PC-3 (cell line): ENCODE measurements around the gene CSN3. TPM values are rescaled to one million over a fixed set of nuclear protein-coding genes. Genes with fewer than 3 reads are reported as not detected.

ENCODE experiments used
- ATAC-seq: fragments of 200-7000 bp; cut with Tn5 transposase; 2 replicates; pipeline ENCODE4 v1.9.1; 2020; ENCODE audit warnings: mild to moderate bottlenecking, moderate library complexity
- BruUV-seq: library from RNA; stranded (reverse); fragments of 400-500 nt; replicated peaks from 2 replicates; lab custom pipeline; 2021; lab: Mats Ljungman, UMichigan
- CTCF ChIA-PET: fragments of 300-600 bp; sonication (Branson Sonifier 250); formaldehyde crosslinking; loops from one replicate; lab custom pipeline; 2022; ENCODE audit warnings: antibody characterized with exemption; lab: Charles Lee
- POLR2A ChIA-PET: fragments of 300-600 bp; sonication (Branson Sonifier 250); formaldehyde crosslinking; loops from one replicate; lab custom pipeline; 2022; ENCODE audit warnings: antibody characterized with exemption; ENCODE audit not compliant: unreplicated experiment; lab: Charles Lee
- DNase-seq: peaks from one replicate; pipeline ENCODE4 v3.0.0-alpha.2; 2015
- H2AFZ ChIP-seq: fragments of 300-600 bp; sonication (generic); 2 replicates; pipeline ENCODE4 v1.6.0; 2016; ENCODE audit warnings: antibody characterized with exemption, low read length
- H3F3A ChIP-seq: fragments of 300-600 bp; sonication (generic); one replicate; pipeline ENCODE4 v1.6.0; 2017; ENCODE audit warnings: antibody characterized with exemption, low read length, control low read depth, mild to moderate bottlenecking; ENCODE audit not compliant: unreplicated experiment
- H3K27ac ChIP-seq: fragments of 300-600 bp; sonication (generic); 2 replicates; pipeline ENCODE4 v1.5.1; 2016; ENCODE audit warnings: mild to moderate bottlenecking, low read length
- H3K27me3 ChIP-seq: fragments of 300-600 bp; sonication (generic); 2 replicates; pipeline ENCODE4 v1.6.1; 2016; ENCODE audit warnings: low read length, mixed read lengths
- H3K36me3 ChIP-seq: fragments of 300-600 bp; sonication (generic); 2 replicates; pipeline ENCODE4 v1.6.1; 2016; ENCODE audit warnings: low read depth, mixed run types, low read length, mixed read lengths
- H3K4me1 ChIP-seq: fragments of 300-600 bp; sonication (generic); 2 replicates; pipeline ENCODE4 v1.5.1; 2016; ENCODE audit warnings: low read length; ENCODE audit not compliant: insufficient read depth
- H3K4me2 ChIP-seq: fragments of 300-600 bp; sonication (generic); 2 replicates; pipeline ENCODE4 v1.6.0; 2016; ENCODE audit warnings: low read length
- H3K4me3 ChIP-seq: fragments of 300-600 bp; sonication (generic); 2 replicates; pipeline ENCODE4 v1.5.1; 2016; ENCODE audit warnings: mild to moderate bottlenecking, low read length, mixed read lengths
- H3K79me2 ChIP-seq: fragments of 300-600 bp; sonication (generic); 2 replicates; pipeline ENCODE4 v1.6.1; 2017; ENCODE audit warnings: low read length, mixed read lengths
- H3K9ac ChIP-seq: fragments of 300-600 bp; sonication (generic); 2 replicates; pipeline ENCODE4 v1.6.0; 2016; ENCODE audit warnings: mild to moderate bottlenecking, low read length
- H3K9me2 ChIP-seq: fragments of 300-600 bp; sonication (generic); replicated peaks from 2 replicates; pipeline ENCODE4 v1.6.1; 2016; ENCODE audit warnings: mixed run types, low read length, mixed read lengths
- H3K9me3 ChIP-seq: fragments of 300-600 bp; sonication (generic); 2 replicates; pipeline ENCODE4 v1.6.1; 2016; ENCODE audit warnings: low read length, mixed read lengths
- H4K20me1 ChIP-seq: fragments of 300-600 bp; sonication (generic); 2 replicates; pipeline ENCODE4 v1.6.1; 2016; ENCODE audit warnings: low read length, mixed read lengths
- EZH2 ChIP-seq: fragments of 300-600 bp; sonication (generic); IDR thresholded peaks from one replicate; pipeline ENCODE4 v1.6.1; 2017; ENCODE audit warnings: antibody characterized with exemption, mild to moderate bottlenecking, low read length; ENCODE audit not compliant: unreplicated experiment
- EZH2phosphoT487 ChIP-seq: fragments of 300-600 bp; sonication (generic); IDR thresholded peaks from 2 replicates; pipeline ENCODE4 v1.6.1; 2018; ENCODE audit warnings: mild to moderate bottlenecking, antibody characterized with exemption, low read length, borderline replicate concordance
- intact Hi-C: fragments of 100-400 bp; cut with micrococcal nuclease; formaldehyde crosslinking; loops from 2 replicates; pipeline ENCODE4 v1.9.0; 2023
- total RNA-seq: library from RNA; depleted of rRNA; stranded (reverse); fragments of >200 nt; gene quantifications from 2 replicates; pipeline ENCODE4 v1.2.3, GENCODE V29; 2014
- TF ChIP-seq, protein P1 (sequence below): fragments of 300-600 bp; sonication (generic); conservative IDR thresholded peaks from 2 replicates; pipeline ENCODE4 v1.5.1; 2017; ENCODE audit warnings: antibody characterized with exemption, low read depth, mild to moderate bottlenecking, low read length

Gene CSN3
- total RNA-seq, 1 experiment from 2014 or later: not detected

DNA sequence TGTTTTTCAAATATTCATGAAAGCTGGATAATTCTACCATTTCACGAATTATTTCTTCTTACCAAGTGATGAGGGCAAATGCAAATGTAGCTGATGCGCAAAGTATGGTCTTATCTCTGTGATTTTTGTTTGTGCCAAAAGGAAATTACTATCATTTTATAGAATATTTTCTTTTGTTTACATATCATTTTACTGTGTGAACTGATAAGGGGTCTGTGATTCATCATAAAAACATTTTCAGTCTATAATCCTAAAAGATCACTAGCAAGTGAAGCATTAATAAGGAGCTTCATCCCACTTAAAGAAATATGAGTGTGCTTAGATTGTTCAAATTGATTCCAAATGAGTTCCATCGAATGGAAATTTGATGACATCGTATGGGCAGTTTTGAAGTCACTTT is 694 bp downstream of the CSN3 start:
- Histone ChIP-seq H3K4me2 (no peak overlapping the region), H4K20me1 (no peaks in the 10 kb centered on the region), H3K27me3 (peaks cover 11% of the 10 kb centered on the region; the same call in 1 of the 2 replicates), H3K4me1 (no peaks in the 10 kb centered on the region), H3K4me3 (no peak overlapping the region), H3K36me3 (no peaks in the 10 kb centered on the region), H3K9me2 (no peaks in the 10 kb centered on the region), H3K79me2 (no peaks in the 10 kb centered on the region), H2AFZ (no peak overlapping the region), H3K9ac (no peak overlapping the region), H3K27ac (no peak overlapping the region), H3F3A (no peaks in the 10 kb centered on the region), H3K9me3 (no peaks in the 10 kb centered on the region)
- ATAC-seq (no peak), DNase-seq (no peak)
- BruUV-seq: no TSS peak
- TF ChIP-seq, protein P1, sequence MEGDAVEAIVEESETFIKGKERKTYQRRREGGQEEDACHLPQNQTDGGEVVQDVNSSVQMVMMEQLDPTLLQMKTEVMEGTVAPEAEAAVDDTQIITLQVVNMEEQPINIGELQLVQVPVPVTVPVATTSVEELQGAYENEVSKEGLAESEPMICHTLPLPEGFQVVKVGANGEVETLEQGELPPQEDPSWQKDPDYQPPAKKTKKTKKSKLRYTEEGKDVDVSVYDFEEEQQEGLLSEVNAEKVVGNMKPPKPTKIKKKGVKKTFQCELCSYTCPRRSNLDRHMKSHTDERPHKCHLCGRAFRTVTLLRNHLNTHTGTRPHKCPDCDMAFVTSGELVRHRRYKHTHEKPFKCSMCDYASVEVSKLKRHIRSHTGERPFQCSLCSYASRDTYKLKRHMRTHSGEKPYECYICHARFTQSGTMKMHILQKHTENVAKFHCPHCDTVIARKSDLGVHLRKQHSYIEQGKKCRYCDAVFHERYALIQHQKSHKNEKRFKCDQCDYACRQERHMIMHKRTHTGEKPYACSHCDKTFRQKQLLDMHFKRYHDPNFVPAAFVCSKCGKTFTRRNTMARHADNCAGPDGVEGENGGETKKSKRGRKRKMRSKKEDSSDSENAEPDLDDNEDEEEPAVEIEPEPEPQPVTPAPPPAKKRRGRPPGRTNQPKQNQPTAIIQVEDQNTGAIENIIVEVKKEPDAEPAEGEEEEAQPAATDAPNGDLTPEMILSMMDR: no peak
- TF ChIP-seq EZH2: no peak
- TF ChIP-seq EZH2phosphoT487: no peak
- intact Hi-C loops: no loop called here
- POLR2A ChIA-PET: no interaction called here
- CTCF ChIA-PET: no interaction called here

DNA sequence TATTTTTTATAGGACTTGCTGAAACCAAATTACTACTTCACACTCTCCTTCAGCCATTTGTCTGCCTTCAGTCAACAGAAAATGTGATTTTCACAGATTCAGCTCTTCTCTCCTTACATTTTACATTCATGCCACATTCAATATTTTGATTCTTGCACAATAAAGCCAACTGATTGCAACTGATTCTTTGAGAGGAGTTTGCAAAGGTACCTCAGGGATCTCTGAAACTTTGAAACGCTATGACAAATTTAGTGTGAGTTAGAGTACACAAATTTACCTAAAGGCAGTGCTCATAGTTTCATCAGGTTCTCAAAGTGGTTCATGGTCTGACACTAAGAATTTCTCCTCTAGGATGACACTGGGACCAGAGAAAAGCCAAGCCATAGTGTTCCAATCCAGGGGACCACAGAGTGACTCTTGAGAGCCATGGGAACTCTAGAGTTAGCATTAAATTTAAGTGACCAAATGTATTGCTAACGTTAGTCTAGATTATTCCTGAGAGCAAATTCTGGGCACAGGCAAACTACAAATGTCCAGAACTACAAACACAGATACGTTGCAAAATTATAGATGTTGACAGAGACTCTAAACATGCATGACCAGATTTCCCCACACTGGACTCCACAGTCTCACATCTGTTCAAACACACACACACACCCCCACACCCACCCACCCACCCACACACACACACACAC is 9.0 kb downstream of the CSN3 start:
- intact Hi-C loops: no loop called here
- CTCF ChIA-PET: no interaction called here
- H3K4me3 ChIP-seq: no peak overlapping the region
- no peaks in the 10 kb centered on the region for H3K36me3 ChIP-seq
- TF ChIP-seq EZH2phosphoT487 (no peak), EZH2 (no peak)
- TF ChIP-seq, protein P1: no peak
- no peak overlapping the region for H3K4me2 ChIP-seq
- no peak overlapping the region for H3K27ac ChIP-seq
- POLR2A ChIA-PET: no interaction called here
- H3K9ac ChIP-seq: no peak overlapping the region
- H3K4me1 ChIP-seq: no peaks in the 10 kb centered on the region
- H3K9me3 ChIP-seq: no peaks in the 10 kb centered on the region
- no peaks in the 10 kb centered on the region for H4K20me1 ChIP-seq
- ATAC-seq (no peak), DNase-seq (no peak)
- no peak overlapping the region for H2AFZ ChIP-seq
- no peaks in the 10 kb centered on the region for H3K27me3 ChIP-seq
- no peaks in the 10 kb centered on the region for H3F3A ChIP-seq
- H3K9me2 ChIP-seq: no peaks in the 10 kb centered on the region
- no peaks in the 10 kb centered on the region for H3K79me2 ChIP-seq
- no TSS peak for BruUV-seq

DNA sequence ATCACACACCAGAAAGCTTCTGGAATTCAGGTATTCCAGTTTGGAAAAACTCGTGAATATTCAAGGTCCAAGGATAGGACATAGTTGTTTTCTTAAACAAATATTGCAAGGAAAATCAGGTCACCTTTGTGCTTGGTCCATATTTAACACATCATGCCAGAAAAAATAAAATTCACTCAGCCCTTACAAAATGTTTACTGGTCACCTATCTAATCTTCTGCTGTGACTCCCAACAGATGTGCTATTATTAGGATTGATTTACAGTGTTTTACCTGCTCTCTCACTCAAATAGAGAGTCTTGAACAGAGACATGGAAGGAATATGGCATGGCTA is 9.5 kb downstream of the CSN3 start:
- ATAC-seq (no peak), DNase-seq (no peak)
- TF ChIP-seq, protein P1: no peak
- no peak for TF ChIP-seq EZH2phosphoT487
- no peak for TF ChIP-seq EZH2
- CTCF ChIA-PET: no interaction called here
- intact Hi-C loops: no loop called here
- no peak overlapping the region for H3K9ac ChIP-seq
- POLR2A ChIA-PET: no interaction called here
- no peak overlapping the region for H3K4me3 ChIP-seq
- no peaks in the 10 kb centered on the region for H4K20me1 ChIP-seq
- H3F3A ChIP-seq: no peaks in the 10 kb centered on the region
- no peaks in the 10 kb centered on the region for H3K9me2 ChIP-seq
- no peaks in the 10 kb centered on the region for H3K36me3 ChIP-seq
- BruUV-seq: no TSS peak
- H3K4me2 ChIP-seq: no peak overlapping the region
- H3K79me2 ChIP-seq: no peaks in the 10 kb centered on the region
- H3K27me3 ChIP-seq: no peaks in the 10 kb centered on the region
- H2AFZ ChIP-seq: no peak overlapping the region
- H3K9me3 ChIP-seq: no peaks in the 10 kb centered on the region
- no peaks in the 10 kb centered on the region for H3K4me1 ChIP-seq
- H3K27ac ChIP-seq: no peak overlapping the region
